HepG2 (cell line): ENCODE measurements around the gene BCL2L13. TPM values are rescaled to one million over a fixed set of nuclear protein-coding genes. Genes with fewer than 3 reads are reported as not detected.

Experiments used
- ATAC-seq: fragments of 200-7000 bp; cut with Tn5 transposase; 3 replicates; pipeline ENCODE4 v1.9.1; 2020; ENCODE audit warnings: mild to moderate bottlenecking, moderate library complexity
- BruUV-seq: library from RNA; stranded (reverse); fragments of 400-500 nt; replicated peaks from 2 replicates; lab custom pipeline; 2021; lab: Mats Ljungman, UMichigan
- CTCF ChIA-PET: fragments of 300-600 bp; formaldehyde crosslinking; extraction: SDS; loops from one replicate; lab custom pipeline; 2021; ENCODE audit warnings: low total read pairs, inconsistent platforms, low intra/inter-chr PET ratio; lab: Yijun Ruan, JAX
- POLR2A ChIA-PET: fragments of 350-600 bp; sonication (Branson Sonifier 250); formaldehyde crosslinking; loops from one replicate; lab custom pipeline; 2020; ENCODE audit warnings: antibody characterized with exemption, inconsistent platforms; lab: Yijun Ruan, JAX
- DNase-seq: peaks from one replicate; pipeline ENCODE4 v3.0.0-alpha.2; 2015; ENCODE audit warnings: low spot score
- FAIRE-seq: peaks from 3 replicates; lab custom pipeline; 2011; peaks lifted over from hg19 to GRCh38; lab: Jason Lieb, UNC
- H2AFZ ChIP-seq: one replicate; pipeline ENCODE4 v1.6.1; 2011; ENCODE audit warnings: low read length, inconsistent platforms
- H3K27ac ChIP-seq: fragments of 300-600 bp; 3 replicates; pipeline ENCODE4 v1.8.0; 2011; ENCODE audit warnings: mixed run types, mild to moderate bottlenecking, mixed read lengths, low read length, inconsistent platforms; ENCODE audit not compliant: insufficient read depth; ENCODE audit errors: extremely low read length
- H3K27me3 ChIP-seq, 2 experiments: fragments of 200-600 bp in 1 of 2; 2 replicates in 1 of 2; 3 replicates in 1 of 2; pipeline versions ENCODE4 v1.6.0 to v1.8.0; 2011; ENCODE audit warnings: low read length in 2 of 2, mild to moderate bottlenecking in 2 of 2, moderate library complexity in 2 of 2, inconsistent platforms in 1 of 2; ENCODE audit not compliant: insufficient read depth in 2 of 2, control insufficient read depth in 1 of 2
- H3K36me3 ChIP-seq, 2 experiments: fragments of 200-600 bp in 1 of 2; replicated peaks in 1 of 2; 2 replicates in 1 of 2; 3 replicates in 1 of 2; pipeline versions ENCODE4 v1.5.1 to v1.8.0; 2011; ENCODE audit warnings: low read length in 2 of 2, inconsistent platforms in 1 of 2; ENCODE audit not compliant: insufficient read depth in 2 of 2, control insufficient read depth in 1 of 2
- H3K4me1 ChIP-seq: 2 replicates; pipeline ENCODE4 v1.5.1; 2012; ENCODE audit warnings: low read length, inconsistent platforms; ENCODE audit not compliant: insufficient read depth
- H3K4me2 ChIP-seq: 2 replicates; pipeline ENCODE4 v1.6.0; 2011; ENCODE audit warnings: low read depth, low read length, inconsistent platforms
- H3K4me3 ChIP-seq, 3 experiments: fragments of 200-600 bp in 1 of 3; sonication (generic), shearing (Covaris generic) in 1 of 3; replicated peaks in 1 of 3; 2 replicates each; pipeline ENCODE4 v1.5.1; 2011 to 2016; ENCODE audit warnings: low read length in 3 of 3, inconsistent platforms in 2 of 3, low read depth in 2 of 3, mild to moderate bottlenecking in 2 of 3, control low read depth in 1 of 3, mixed read lengths in 1 of 3; ENCODE audit not compliant: insufficient read depth in 1 of 3
- H3K79me2 ChIP-seq: one replicate; pipeline ENCODE4 v1.6.1; 2011; ENCODE audit warnings: low read length, inconsistent platforms; ENCODE audit not compliant: insufficient read depth
- H3K9ac ChIP-seq: 2 replicates; pipeline ENCODE4 v1.6.0; 2011; ENCODE audit warnings: mild to moderate bottlenecking, low read depth, low read length, inconsistent platforms; ENCODE audit not compliant: insufficient read depth
- H3K9me3 ChIP-seq: 2 replicates; pipeline ENCODE4 v1.5.1; 2012; ENCODE audit warnings: mild to moderate bottlenecking, low read length
- H4K20me1 ChIP-seq: 2 replicates; pipeline ENCODE4 v1.6.0; 2011; ENCODE audit warnings: inconsistent platforms, mild to moderate bottlenecking, low read length, moderate library complexity; ENCODE audit not compliant: insufficient read depth
- ATF1 ChIP-seq: IDR thresholded peaks from 2 replicates; pipeline ENCODE4 v1.6.1; 2016; ENCODE audit warnings: mild to moderate bottlenecking, control low read depth
- ETV5 ChIP-seq: IDR thresholded peaks from 2 replicates; pipeline ENCODE4 v1.6.1; 2018; ENCODE audit warnings: missing biosample characterization, missing genetic modification reagents, inconsistent platforms, borderline replicate concordance
- HDAC1 ChIP-seq: sonication (generic); formaldehyde crosslinking; IDR thresholded peaks from 2 replicates; pipeline ENCODE4 v1.5.1; 2020; ENCODE audit warnings: mild to moderate bottlenecking, missing genetic modification reagents
- KAT7 ChIP-seq: IDR thresholded peaks from 2 replicates; pipeline ENCODE4 v1.6.1; 2018; ENCODE audit warnings: borderline replicate concordance, missing compliant biosample characterization
- KMT2A ChIP-seq: sonication (generic); formaldehyde crosslinking; IDR thresholded peaks from 2 replicates; pipeline ENCODE4 v1.4.0; 2020; ENCODE audit warnings: missing genetic modification reagents
- MAZ ChIP-seq, 2 experiments: sonication (generic) in 1 of 2; formaldehyde crosslinking in 1 of 2; IDR thresholded peaks; 2 replicates each; pipeline versions ENCODE4 v1.5.0 to v1.6.1; 2012 to 2020; ENCODE audit warnings: low read depth in 2 of 2, mild to moderate bottlenecking in 2 of 2, borderline replicate concordance in 1 of 2, improper control_type of control experiment in 1 of 2, low read length in 1 of 2, missing genetic modification reagents in 1 of 2, moderate library complexity in 1 of 2
- RORA ChIP-seq: sonication (generic); formaldehyde crosslinking; IDR thresholded peaks from 2 replicates; pipeline ENCODE4 v1.5.0; 2020; ENCODE audit warnings: mild to moderate bottlenecking, missing genetic modification reagents, moderate library complexity
- ZBTB7A ChIP-seq: sonication (generic); formaldehyde crosslinking; IDR thresholded peaks from 2 replicates; pipeline ENCODE4 v1.8.0; 2022; ENCODE audit warnings: mild to moderate bottlenecking, missing genetic modification reagents
- ZNF30 ChIP-seq: sonication (generic); formaldehyde crosslinking; IDR thresholded peaks from 2 replicates; pipeline ENCODE4 v1.5.0; 2020; ENCODE audit warnings: mild to moderate bottlenecking, missing genetic modification reagents
- ZNF589 ChIP-seq: sonication (generic); formaldehyde crosslinking; conservative IDR thresholded peaks from 2 replicates; pipeline ENCODE4 v1.8.0; 2022; ENCODE audit warnings: mild to moderate bottlenecking, moderate library complexity, missing genetic modification reagents
- ZNF619 ChIP-seq: sonication (generic); formaldehyde crosslinking; IDR thresholded peaks from 2 replicates; pipeline ENCODE4 v1.4.0; 2020; ENCODE audit warnings: mild to moderate bottlenecking, missing genetic modification reagents
- ZNF772 ChIP-seq: sonication (generic); formaldehyde crosslinking; IDR thresholded peaks from 2 replicates; pipeline ENCODE4 v1.5.0; 2020; ENCODE audit warnings: mild to moderate bottlenecking, missing genetic modification reagents
- WGBS: methylation state at CpG from one replicate; pipeline ENCODE4 v1.1.6; 2017; ENCODE audit warnings: low lambda C conversion rate; 5-methylcytosine and 5-hydroxymethylcytosine counted together
- in situ Hi-C: cut with HindIII; loops from 2 replicates; pipeline ENCODE4 v1.10.0; 2017; ENCODE audit warnings: low pct_unique_long_range_greater_than_20kb; ENCODE audit not compliant: extremely low pct_ligation_motif_present
- intact Hi-C: fragments of 100-400 bp; cut with micrococcal nuclease; formaldehyde crosslinking; loops from one replicate; pipeline ENCODE4 v1.10.0; 2022; ENCODE audit not compliant: unreplicated experiment
- polyA plus RNA-seq, 8 experiments: library from polyadenylated mRNA; depleted of rRNA in 3 of 8; stranded (reverse) in 7 of 8; unstranded in 1 of 8; fragments of >200 nt; fragmentation: Illumina TruSeq in 4 of 8; extraction: Trizol in 4 of 8; gene quantifications; 2 replicates each; pipeline versions ENCODE4 v1.2.1 to v1.2.3, GENCODE V29; 2011 to 2016; ENCODE audit warnings: low read depth in 4 of 8, missing spikeins in 1 of 8, mixed read lengths in 1 of 8; ENCODE audit not compliant: insufficient read depth in 1 of 8
- total RNA-seq, 5 experiments: library from RNA; depleted of rRNA; stranded (reverse); fragments of >200 nt; fragmentation: Illumina TruSeq; extraction: Trizol; gene quantifications; 2 replicates each; pipeline ENCODE4 v1.2.3, GENCODE V29; 2016; ENCODE audit warnings: low read depth in 1 of 5
- TF ChIP-seq, protein P1 (sequence below): sonication (generic); formaldehyde crosslinking; IDR thresholded peaks from 2 replicates; pipeline ENCODE4 v1.5.0; 2020; ENCODE audit warnings: missing genetic modification reagents
- TF ChIP-seq, protein P2 (sequence below): sonication (generic); formaldehyde crosslinking; IDR thresholded peaks from 2 replicates; pipeline ENCODE4 v1.5.1; 2020; ENCODE audit warnings: mild to moderate bottlenecking, moderate library complexity, missing genetic modification reagents
- TF ChIP-seq, protein P3 (sequence below): IDR thresholded peaks from 2 replicates; pipeline ENCODE4 v1.6.1; 2016; ENCODE audit warnings: low read depth, missing genetic modification reagents, missing compliant biosample characterization

BCL2L13 gene
- total and polyA plus RNA-seq, 2 of the 13 experiments (the other 11 are each of a cell fraction or from before 2014, with no cell fraction given), result 13.5 to 14.6 TPM

DNA sequence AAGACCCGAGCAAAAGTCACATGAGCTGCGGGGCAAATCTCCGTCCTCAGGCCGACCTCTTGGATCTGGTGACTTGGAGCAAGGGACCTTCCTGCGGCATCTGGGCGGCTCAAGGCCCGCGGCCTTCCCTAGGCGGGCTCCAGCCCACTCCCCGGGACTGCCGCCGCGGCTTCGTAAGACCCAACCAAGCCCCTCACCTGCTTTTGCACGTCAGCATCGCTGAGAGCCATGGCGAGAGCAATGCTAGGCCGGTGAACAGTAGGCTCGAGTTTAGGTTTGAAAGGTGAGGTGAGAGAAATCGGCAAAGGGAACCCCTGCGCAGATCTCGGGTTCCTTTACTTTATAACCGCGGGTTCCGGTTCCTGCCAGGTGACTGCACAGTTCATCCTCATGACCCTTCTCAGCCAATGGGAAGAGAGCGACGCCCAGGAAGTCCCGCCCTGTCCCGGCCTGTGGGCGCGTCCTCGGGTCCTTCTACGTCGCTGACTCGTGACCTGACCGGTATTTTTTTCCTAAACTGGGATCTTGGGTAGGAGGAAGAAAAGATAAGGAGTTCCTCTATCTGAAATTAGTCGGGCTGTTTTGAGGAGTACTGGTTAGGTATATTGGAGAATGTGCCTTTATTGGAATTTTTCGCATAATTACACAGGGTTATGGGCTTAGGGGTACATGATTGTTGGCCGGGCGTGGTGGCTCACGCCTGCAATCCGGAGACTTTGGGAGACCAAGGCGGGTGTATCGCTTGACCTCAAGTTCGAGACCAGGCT is 10.0 kb upstream of the BCL2L13 start, which contains the start of gene ATP6V1E1:
ATP6V1E1 (minus strand) TSS at position 344 of the 767 bp plus-strand sequence; CDS start at position 230, 114 bp downstream.
- in situ Hi-C loops (no loop called here), intact Hi-C loops (no loop called here)
- Histone ChIP-seq H3K36me3 (peaks cover 0 to 16% of the 10 kb centered on the region in 2 experiments; a peak in 1 of 5 replicates), H3K9me3 (no peaks in the 10 kb centered on the region), H3K79me2 (peaks cover 29% of the 10 kb centered on the region), H3K4me3 (peak within 1 kb of the TSS; percentile 96 to 100 (median 98)), H3K27me3 (no peaks in the 10 kb centered on the region; a peak in 1 of 5 replicates), H3K27ac (peak within 1 kb of the TSS; percentile 83), H3K4me2 (peak within 1 kb of the TSS; percentile 76), H3K9ac (peak within 1 kb of the TSS; percentile 97), H2AFZ (peak within 1 kb of the TSS; percentile 52), H3K4me1 (peaks cover 30% of the 10 kb centered on the region), H4K20me1 (no peaks in the 10 kb centered on the region; the same call in 1 of the 2 replicates)
- DNase-seq (peak; percentile 94), FAIRE-seq (no peak), ATAC-seq (peak; percentile 99)
- BruUV-seq, result no TSS peak
- ChIA-PET CTCF (no interaction called here), POLR2A (interaction anchor here (1.0 to 1.7 kb wide), 2 partner anchors 10 to 11 kb away, joined by 4 to 7 read pairs; partner anchors contain the start of gene BCL2L13)
- under 1% methylated on average over 38 of the region's 45 CpGs for WGBS
- peak; percentile 66; the same call in 1 of the 2 replicates for TF ChIP-seq KMT2A (CRISPR knock-in tag)
- TF ChIP-seq ZNF772 (CRISPR knock-in tag), result peak; percentile 65
- no peak for TF ChIP-seq MAZ (IDR thresholded peaks at IDR 0.05; ENCODE audit: borderline replicate concordance, low read depth, low read length)
- no peak; the same call in 1 of the 2 replicates for TF ChIP-seq MAZ (CRISPR knock-in tag; IDR thresholded peaks at IDR 0.05; ENCODE audit: low read depth)
- no peak for TF ChIP-seq RORA (CRISPR knock-in tag)
- TF ChIP-seq KAT7 (CRISPR knock-in tag), result no peak
- TF ChIP-seq, protein P1, sequence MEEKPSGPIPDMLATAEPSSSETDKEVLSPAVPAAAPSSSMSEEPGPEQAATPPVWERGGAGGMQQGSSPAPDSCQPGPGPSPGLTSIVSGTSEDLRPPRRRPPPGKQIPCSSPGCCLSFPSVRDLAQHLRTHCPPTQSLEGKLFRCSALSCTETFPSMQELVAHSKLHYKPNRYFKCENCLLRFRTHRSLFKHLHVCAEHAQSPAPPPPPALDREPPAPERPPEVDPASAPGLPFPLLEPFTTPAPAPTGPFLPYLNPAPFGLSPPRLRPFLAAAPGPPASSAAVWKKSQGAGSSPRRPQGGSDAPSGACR (CRISPR knock-in tag), result no peak
- TF ChIP-seq ETV5, result 0 out of 2 replicates have a peak, but pooled peaks have one; percentile 22
- TF ChIP-seq ATF1 (CRISPR knock-in tag), result peak; percentile 82
- TF ChIP-seq HDAC1 (CRISPR knock-in tag), result peak; percentile 61; the same call in 1 of the 2 replicates
- no peak for TF ChIP-seq ZNF30
- peak; percentile 46; the same call in 1 of the 2 replicates for TF ChIP-seq ZNF619 (CRISPR knock-in tag)
- 0 out of 2 replicates have a peak, but pooled peaks have one; percentile 48 for TF ChIP-seq ZNF589 (CRISPR knock-in tag)
- TF ChIP-seq, protein P2, sequence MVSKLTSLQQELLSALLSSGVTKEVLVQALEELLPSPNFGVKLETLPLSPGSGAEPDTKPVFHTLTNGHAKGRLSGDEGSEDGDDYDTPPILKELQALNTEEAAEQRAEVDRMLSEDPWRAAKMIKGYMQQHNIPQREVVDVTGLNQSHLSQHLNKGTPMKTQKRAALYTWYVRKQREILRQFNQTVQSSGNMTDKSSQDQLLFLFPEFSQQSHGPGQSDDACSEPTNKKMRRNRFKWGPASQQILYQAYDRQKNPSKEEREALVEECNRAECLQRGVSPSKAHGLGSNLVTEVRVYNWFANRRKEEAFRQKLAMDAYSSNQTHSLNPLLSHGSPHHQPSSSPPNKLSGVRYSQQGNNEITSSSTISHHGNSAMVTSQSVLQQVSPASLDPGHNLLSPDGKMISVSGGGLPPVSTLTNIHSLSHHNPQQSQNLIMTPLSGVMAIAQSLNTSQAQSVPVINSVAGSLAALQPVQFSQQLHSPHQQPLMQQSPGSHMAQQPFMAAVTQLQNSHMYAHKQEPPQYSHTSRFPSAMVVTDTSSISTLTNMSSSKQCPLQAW (CRISPR knock-in tag), result peak; percentile 51
- TF ChIP-seq ZBTB7A (CRISPR knock-in tag), result no peak
- TF ChIP-seq, protein P3, sequence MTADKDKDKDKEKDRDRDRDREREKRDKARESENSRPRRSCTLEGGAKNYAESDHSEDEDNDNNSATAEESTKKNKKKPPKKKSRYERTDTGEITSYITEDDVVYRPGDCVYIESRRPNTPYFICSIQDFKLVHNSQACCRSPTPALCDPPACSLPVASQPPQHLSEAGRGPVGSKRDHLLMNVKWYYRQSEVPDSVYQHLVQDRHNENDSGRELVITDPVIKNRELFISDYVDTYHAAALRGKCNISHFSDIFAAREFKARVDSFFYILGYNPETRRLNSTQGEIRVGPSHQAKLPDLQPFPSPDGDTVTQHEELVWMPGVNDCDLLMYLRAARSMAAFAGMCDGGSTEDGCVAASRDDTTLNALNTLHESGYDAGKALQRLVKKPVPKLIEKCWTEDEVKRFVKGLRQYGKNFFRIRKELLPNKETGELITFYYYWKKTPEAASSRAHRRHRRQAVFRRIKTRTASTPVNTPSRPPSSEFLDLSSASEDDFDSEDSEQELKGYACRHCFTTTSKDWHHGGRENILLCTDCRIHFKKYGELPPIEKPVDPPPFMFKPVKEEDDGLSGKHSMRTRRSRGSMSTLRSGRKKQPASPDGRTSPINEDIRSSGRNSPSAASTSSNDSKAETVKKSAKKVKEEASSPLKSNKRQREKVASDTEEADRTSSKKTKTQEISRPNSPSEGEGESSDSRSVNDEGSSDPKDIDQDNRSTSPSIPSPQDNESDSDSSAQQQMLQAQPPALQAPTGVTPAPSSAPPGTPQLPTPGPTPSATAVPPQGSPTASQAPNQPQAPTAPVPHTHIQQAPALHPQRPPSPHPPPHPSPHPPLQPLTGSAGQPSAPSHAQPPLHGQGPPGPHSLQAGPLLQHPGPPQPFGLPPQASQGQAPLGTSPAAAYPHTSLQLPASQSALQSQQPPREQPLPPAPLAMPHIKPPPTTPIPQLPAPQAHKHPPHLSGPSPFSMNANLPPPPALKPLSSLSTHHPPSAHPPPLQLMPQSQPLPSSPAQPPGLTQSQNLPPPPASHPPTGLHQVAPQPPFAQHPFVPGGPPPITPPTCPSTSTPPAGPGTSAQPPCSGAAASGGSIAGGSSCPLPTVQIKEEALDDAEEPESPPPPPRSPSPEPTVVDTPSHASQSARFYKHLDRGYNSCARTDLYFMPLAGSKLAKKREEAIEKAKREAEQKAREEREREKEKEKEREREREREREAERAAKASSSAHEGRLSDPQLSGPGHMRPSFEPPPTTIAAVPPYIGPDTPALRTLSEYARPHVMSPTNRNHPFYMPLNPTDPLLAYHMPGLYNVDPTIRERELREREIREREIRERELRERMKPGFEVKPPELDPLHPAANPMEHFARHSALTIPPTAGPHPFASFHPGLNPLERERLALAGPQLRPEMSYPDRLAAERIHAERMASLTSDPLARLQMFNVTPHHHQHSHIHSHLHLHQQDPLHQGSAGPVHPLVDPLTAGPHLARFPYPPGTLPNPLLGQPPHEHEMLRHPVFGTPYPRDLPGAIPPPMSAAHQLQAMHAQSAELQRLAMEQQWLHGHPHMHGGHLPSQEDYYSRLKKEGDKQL (CRISPR knock-in tag), result no peak
